Measurements from ENCODE around the gene ANKIB1.

DNA sequence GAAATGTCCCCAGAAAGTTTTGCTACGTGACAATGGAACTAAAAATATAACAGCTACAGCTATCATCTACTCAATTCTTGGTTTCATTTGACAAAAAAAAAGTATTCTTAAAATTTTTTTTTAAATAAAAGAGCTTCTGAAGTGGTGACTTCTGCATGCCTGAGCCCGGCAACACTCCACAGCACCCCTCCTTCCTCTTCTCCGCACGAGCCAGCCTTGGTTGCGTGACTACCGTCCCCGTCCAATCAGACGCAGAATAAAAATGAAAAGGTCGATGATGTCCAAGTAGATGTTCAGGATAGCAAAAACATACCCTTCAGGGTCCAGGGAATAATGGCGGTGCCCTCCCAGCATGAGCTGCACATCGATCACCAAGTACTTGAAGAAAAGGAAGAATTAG lies 167.0 kb downstream of the ANKIB1 start:
- TF ChIP-seq, protein P1, sequence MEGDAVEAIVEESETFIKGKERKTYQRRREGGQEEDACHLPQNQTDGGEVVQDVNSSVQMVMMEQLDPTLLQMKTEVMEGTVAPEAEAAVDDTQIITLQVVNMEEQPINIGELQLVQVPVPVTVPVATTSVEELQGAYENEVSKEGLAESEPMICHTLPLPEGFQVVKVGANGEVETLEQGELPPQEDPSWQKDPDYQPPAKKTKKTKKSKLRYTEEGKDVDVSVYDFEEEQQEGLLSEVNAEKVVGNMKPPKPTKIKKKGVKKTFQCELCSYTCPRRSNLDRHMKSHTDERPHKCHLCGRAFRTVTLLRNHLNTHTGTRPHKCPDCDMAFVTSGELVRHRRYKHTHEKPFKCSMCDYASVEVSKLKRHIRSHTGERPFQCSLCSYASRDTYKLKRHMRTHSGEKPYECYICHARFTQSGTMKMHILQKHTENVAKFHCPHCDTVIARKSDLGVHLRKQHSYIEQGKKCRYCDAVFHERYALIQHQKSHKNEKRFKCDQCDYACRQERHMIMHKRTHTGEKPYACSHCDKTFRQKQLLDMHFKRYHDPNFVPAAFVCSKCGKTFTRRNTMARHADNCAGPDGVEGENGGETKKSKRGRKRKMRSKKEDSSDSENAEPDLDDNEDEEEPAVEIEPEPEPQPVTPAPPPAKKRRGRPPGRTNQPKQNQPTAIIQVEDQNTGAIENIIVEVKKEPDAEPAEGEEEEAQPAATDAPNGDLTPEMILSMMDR (IDR thresholded peaks at IDR 0.05), result no peak
- TF ChIP-seq CEBPB (IDR thresholded peaks at IDR 0.05) (no peak), CBX2 (IDR thresholded peaks at IDR 0.05; ENCODE audit: borderline replicate concordance, low read depth) (no peak), JUN (IDR thresholded peaks at IDR 0.05) (no peak), POLR2A (IDR thresholded peaks at IDR 0.05; ENCODE audit: low read length) (no peak), RCOR1 (IDR thresholded peaks at IDR 0.05; ENCODE audit: low read depth, low read length) (no peak), ZFP36 (IDR thresholded peaks at IDR 0.05; ENCODE audit: borderline replicate concordance, partially characterized antibody) (no peak), EP300 (IDR thresholded peaks at IDR 0.05) (no peak)
- TF ChIP-seq, protein P2, sequence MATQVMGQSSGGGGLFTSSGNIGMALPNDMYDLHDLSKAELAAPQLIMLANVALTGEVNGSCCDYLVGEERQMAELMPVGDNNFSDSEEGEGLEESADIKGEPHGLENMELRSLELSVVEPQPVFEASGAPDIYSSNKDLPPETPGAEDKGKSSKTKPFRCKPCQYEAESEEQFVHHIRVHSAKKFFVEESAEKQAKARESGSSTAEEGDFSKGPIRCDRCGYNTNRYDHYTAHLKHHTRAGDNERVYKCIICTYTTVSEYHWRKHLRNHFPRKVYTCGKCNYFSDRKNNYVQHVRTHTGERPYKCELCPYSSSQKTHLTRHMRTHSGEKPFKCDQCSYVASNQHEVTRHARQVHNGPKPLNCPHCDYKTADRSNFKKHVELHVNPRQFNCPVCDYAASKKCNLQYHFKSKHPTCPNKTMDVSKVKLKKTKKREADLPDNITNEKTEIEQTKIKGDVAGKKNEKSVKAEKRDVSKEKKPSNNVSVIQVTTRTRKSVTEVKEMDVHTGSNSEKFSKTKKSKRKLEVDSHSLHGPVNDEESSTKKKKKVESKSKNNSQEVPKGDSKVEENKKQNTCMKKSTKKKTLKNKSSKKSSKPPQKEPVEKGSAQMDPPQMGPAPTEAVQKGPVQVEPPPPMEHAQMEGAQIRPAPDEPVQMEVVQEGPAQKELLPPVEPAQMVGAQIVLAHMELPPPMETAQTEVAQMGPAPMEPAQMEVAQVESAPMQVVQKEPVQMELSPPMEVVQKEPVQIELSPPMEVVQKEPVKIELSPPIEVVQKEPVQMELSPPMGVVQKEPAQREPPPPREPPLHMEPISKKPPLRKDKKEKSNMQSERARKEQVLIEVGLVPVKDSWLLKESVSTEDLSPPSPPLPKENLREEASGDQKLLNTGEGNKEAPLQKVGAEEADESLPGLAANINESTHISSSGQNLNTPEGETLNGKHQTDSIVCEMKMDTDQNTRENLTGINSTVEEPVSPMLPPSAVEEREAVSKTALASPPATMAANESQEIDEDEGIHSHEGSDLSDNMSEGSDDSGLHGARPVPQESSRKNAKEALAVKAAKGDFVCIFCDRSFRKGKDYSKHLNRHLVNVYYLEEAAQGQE (IDR thresholded peaks at IDR 0.05), result no peak
- TF ChIP-seq, protein P3, sequence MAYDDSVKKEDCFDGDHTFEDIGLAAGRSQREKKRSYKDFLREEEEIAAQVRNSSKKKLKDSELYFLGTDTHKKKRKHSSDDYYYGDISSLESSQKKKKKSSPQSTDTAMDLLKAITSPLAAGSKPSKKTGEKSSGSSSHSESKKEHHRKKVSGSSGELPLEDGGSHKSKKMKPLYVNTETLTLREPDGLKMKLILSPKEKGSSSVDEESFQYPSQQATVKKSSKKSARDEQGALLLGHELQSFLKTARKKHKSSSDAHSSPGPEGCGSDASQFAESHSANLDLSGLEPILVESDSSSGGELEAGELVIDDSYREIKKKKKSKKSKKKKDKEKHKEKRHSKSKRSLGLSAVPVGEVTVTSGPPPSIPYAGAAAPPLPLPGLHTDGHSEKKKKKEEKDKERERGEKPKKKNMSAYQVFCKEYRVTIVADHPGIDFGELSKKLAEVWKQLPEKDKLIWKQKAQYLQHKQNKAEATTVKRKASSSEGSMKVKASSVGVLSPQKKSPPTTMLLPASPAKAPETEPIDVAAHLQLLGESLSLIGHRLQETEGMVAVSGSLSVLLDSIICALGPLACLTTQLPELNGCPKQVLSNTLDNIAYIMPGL (CRISPR knock-in tag; IDR thresholded peaks at IDR 0.05; ENCODE audit: borderline replicate concordance), result no peak

All from A549 (cell line).